ENCODE data around the gene ZNF532. TPM values are rescaled to one million over a fixed set of nuclear protein-coding genes. Genes with fewer than 3 reads are reported as not detected.

The ZNF532 gene
- total RNA-seq, 1 experiment from 2014 or later, result 258 TPM

GRCh38 chr18:59026831-59027410, 162.2 kb downstream of the ZNF532 start:
- Histone ChIP-seq H3K4ac (ENCODE audit: low read depth, low read length) (no peak overlapping the region), H2AK5ac (ENCODE audit: insufficient read length, low read length) (no peak overlapping the region), H3K4me1 (ENCODE audit: insufficient read depth, low read length) (no peaks in the 10 kb centered on the region), H3K79me2 (ENCODE audit: insufficient read depth, low read length) (no peaks in the 10 kb centered on the region), H2BK120ac (ENCODE audit: low read depth, low read length, poor library complexity, severe bottlenecking) (no peak overlapping the region), H2BK12ac (ENCODE audit: insufficient read length, low read depth, low read length) (no peak overlapping the region), H3K9ac (ENCODE audit: extremely low read depth, insufficient read length, low read length) (no peak overlapping the region), H3K27ac (ENCODE audit: insufficient read length, low read depth, low read length) (no peak overlapping the region), H3K79me1 (ENCODE audit: insufficient read depth, low read depth, low read length, poor library complexity, severe bottlenecking) (no peaks in the 10 kb centered on the region), H2BK20ac (ENCODE audit: low read depth, low read length, poor library complexity, severe bottlenecking) (no peak overlapping the region), H3K4me2 (ENCODE audit: insufficient read depth, insufficient read length, low read length) (no peak overlapping the region), H3K9me3 (ENCODE audit: control insufficient read depth, low read depth, low read length) (no peaks in the 10 kb centered on the region), H2BK5ac (ENCODE audit: insufficient read length, low read length) (no peak overlapping the region), H3T11ph (ENCODE audit: low read length) (no peak overlapping the region), H2BK15ac (ENCODE audit: low read depth, low read length) (no peak overlapping the region), H2AFZ (ENCODE audit: low read length) (no peak overlapping the region), H3K27me3 (ENCODE audit: insufficient read depth, low read length) (no peaks in the 10 kb centered on the region), H4K20me1 (ENCODE audit: control insufficient read depth, insufficient read depth, insufficient read length) (no peaks in the 10 kb centered on the region), H4K8ac (replicated peaks; ENCODE audit: insufficient read length, low read depth, low read length) (no peak overlapping the region), H3K56ac (ENCODE audit: insufficient read length, low read depth, low read length) (no peak overlapping the region), H3K18ac (ENCODE audit: insufficient read length, low read depth, low read length) (no peak overlapping the region), H3K23me2 (ENCODE audit: insufficient read length, low read depth, low read length, poor library complexity, severe bottlenecking) (no peaks in the 10 kb centered on the region), H3K23ac (ENCODE audit: insufficient read length, low read depth, low read length) (no peak overlapping the region), H4K91ac (ENCODE audit: insufficient read length, low read depth, low read length) (no peak overlapping the region), H4K5ac (ENCODE audit: insufficient read length, low read depth, low read length) (no peak overlapping the region), H3K14ac (ENCODE audit: insufficient read depth, low read length) (no peak overlapping the region)
- Mint-ChIP-seq H3K9me3 (peaks cover 0 to 4% of the 10 kb centered on the region in 2 experiments; a peak in 1 of 5 replicates), H3K4me1 (peaks cover 8 to 17% of the 10 kb centered on the region in 2 experiments), H3K27ac (no peak overlapping the region), H3K36me3 (ENCODE audit: insufficient read depth in 1 of 3, low read depth in 3 of 3) (no peaks in the 10 kb centered on the region), H3K4me3 (no peak overlapping the region), H3K27me3 (ENCODE audit: low read depth) (peaks cover 1% of the 10 kb centered on the region; the same call in 1 of the 2 replicates)
- WGBS (ENCODE audit: extremely low coverage, insufficient read length, low lambda C conversion rate), result no CpG with 5 or more reads among the region's 12 CpGs
- TF ChIP-seq CTCF (conservative IDR thresholded peaks at IDR 0.05), result no peak
- DNase-seq, result no peak

Measured in H9 (cell line).